ENCODE data around the gene UBE2M. TPM values are rescaled to one million over a fixed set of nuclear protein-coding genes. Genes with fewer than 3 reads are reported as not detected.
A peak's percentile ranks its signal among the peaks of the same experiment; 100 is the strongest.

Gene UBE2M
- polyA plus RNA-seq, 4 donors, result 65.6 to 98.9 (median 96.5) TPM

- DNase-seq (ENCODE audit: low read depth in 4 of 4, low spot score in 3 of 4), result no peak
These were observed 1.7 kb downstream of the UBE2M start for GRCh38 chr19:58556622-58557220.

- DNase-seq (ENCODE audit: low read depth in 4 of 4, low spot score in 3 of 4), result no peak
These were observed 2.3 kb downstream of the UBE2M start for GRCh38 chr19:58555920-58556621.

GRCh38 chr19:58555369-58555885, 3.0 kb downstream of the UBE2M start:
- DNase-seq (ENCODE audit: low read depth in 4 of 4, low spot score in 3 of 4), result no peak

GRCh38 chr19:58554494-58555368, 3.7 kb downstream of the UBE2M start, which contains the start of gene CHMP2A:
Gene CHMP2A, minus strand, starts transcription at chr19:58555105. Its CDS starts 893 bp downstream, at chr19:58554212.
- DNase-seq (ENCODE audit: low read depth in 4 of 4, low spot score in 3 of 4), result peak; percentile 88 to 95 (median 92)

GRCh38 chr19:58553799-58554493, 4.5 kb downstream of the UBE2M start:
- no peak for DNase-seq (ENCODE audit: low read depth in 4 of 4, low spot score in 3 of 4)

- no peak for DNase-seq (ENCODE audit: low read depth in 4 of 4, low spot score in 3 of 4)
These were observed 5.8 kb downstream of the UBE2M start for GRCh38 chr19:58552655-58553054.

- DNase-seq (ENCODE audit: low read depth in 4 of 4, low spot score in 3 of 4), result no peak
These were observed 6.6 kb downstream of the UBE2M start for GRCh38 chr19:58551577-58552471.

- DNase-seq (ENCODE audit: low read depth in 4 of 4, low spot score in 3 of 4), result no peak
These were observed 7.3 kb downstream of the UBE2M start for GRCh38 chr19:58551123-58551497.

- no peak for DNase-seq (ENCODE audit: low read depth in 4 of 4, low spot score in 3 of 4)
These were observed 7.9 kb downstream of the UBE2M start for GRCh38 chr19:58550362-58551122.

- no peak for DNase-seq (ENCODE audit: low read depth in 4 of 4, low spot score in 3 of 4)
These were observed 8.6 kb downstream of the UBE2M start for GRCh38 chr19:58549664-58550361.

- DNase-seq (ENCODE audit: low read depth in 4 of 4, low spot score in 3 of 4), result no peak
These were observed 9.3 kb downstream of the UBE2M start for GRCh38 chr19:58548859-58549663.

GRCh38 chr19:58547323-58548312, 10.8 kb downstream of the UBE2M start:
- no peak for DNase-seq (ENCODE audit: low read depth in 4 of 4, low spot score in 3 of 4)

- no peak for DNase-seq (ENCODE audit: low read depth in 4 of 4, low spot score in 3 of 4)
These were observed 12.3 kb downstream of the UBE2M start for GRCh38 chr19:58546019-58546530.

- no peak for DNase-seq (ENCODE audit: low read depth in 4 of 4, low spot score in 3 of 4)
These were observed 13.0 kb downstream of the UBE2M start for GRCh38 chr19:58545286-58546018.

GRCh38 chr19:58544591-58545285, 13.7 kb downstream of the UBE2M start:
- DNase-seq (ENCODE audit: low read depth in 4 of 4, low spot score in 3 of 4), result no peak

Measured in left renal pelvis (tissue), 4 donors.